Endothelial cell of umbilical vein (primary cell): Measurements from ENCODE around the gene SPSB3. TPM values are rescaled to one million over a fixed set of nuclear protein-coding genes. Genes with fewer than 3 reads are reported as not detected.

Experiments
- BruUV-seq: library from RNA; stranded (reverse); fragments of 400-500 nt; replicated peaks from 2 replicates; lab custom pipeline; 2021; lab: Mats Ljungman, UMichigan
- CTCF ChIA-PET: fragments of 300-600, 350-600 bp; sonication (Branson Sonifier 250); formaldehyde crosslinking; loops from one replicate; lab custom pipeline; 2021; ENCODE audit warnings: antibody characterized with exemption, inconsistent platforms; lab: Charles Lee
- POLR2A ChIA-PET: fragments of 300-600, 350-600 bp; sonication (Branson Sonifier 250); formaldehyde crosslinking; loops from one replicate; lab custom pipeline; 2021; ENCODE audit warnings: antibody characterized with exemption, inconsistent platforms; lab: Charles Lee
- DNase-seq: peaks from one replicate; pipeline ENCODE4 v3.0.0-alpha.2; 2011; ENCODE audit warnings: low read depth, low spot score
- FAIRE-seq: peaks from 2 replicates; lab custom pipeline; 2011; peaks lifted over from hg19 to GRCh38; lab: Jason Lieb, UNC
- H2AFZ ChIP-seq: 2 replicates; pipeline ENCODE4 v1.6.0; 2012; ENCODE audit warnings: low read depth, low read length, control low read depth, inconsistent platforms
- H3K27ac ChIP-seq: 2 replicates; pipeline ENCODE4 v1.5.1; 2011; ENCODE audit warnings: low read depth, mild to moderate bottlenecking, control low read depth, low read length, moderate library complexity; ENCODE audit not compliant: insufficient read depth
- H3K27me3 ChIP-seq, 2 experiments: 2 replicates each; pipeline versions ENCODE4 v1.6.0 to v1.6.1; 2011; ENCODE audit warnings: low read length in 2 of 2, mixed read lengths in 1 of 2; ENCODE audit not compliant: control insufficient read depth in 2 of 2, insufficient read depth in 2 of 2
- H3K36me3 ChIP-seq, 2 experiments: 2 replicates in 1 of 2; 3 replicates in 1 of 2; pipeline ENCODE4 v1.5.1; 2011; ENCODE audit warnings: low read length in 2 of 2, mild to moderate bottlenecking in 1 of 2, moderate library complexity in 1 of 2; ENCODE audit not compliant: control insufficient read depth in 2 of 2, insufficient read depth in 2 of 2; ENCODE audit errors: extremely low read depth in 1 of 2
- H3K4me1 ChIP-seq: 3 replicates; pipeline ENCODE4 v1.5.1; 2011; ENCODE audit warnings: mild to moderate bottlenecking, low read length; ENCODE audit not compliant: control insufficient read depth, insufficient read depth; ENCODE audit errors: extremely low read depth
- H3K4me2 ChIP-seq: 2 replicates; pipeline ENCODE4 v1.6.1; 2011; ENCODE audit warnings: low read length, control low read depth, mixed read lengths; ENCODE audit not compliant: insufficient read depth
- H3K4me3 ChIP-seq, 3 experiments: fragments of 200-600 bp in 1 of 3; sonication (generic), shearing (Covaris generic) in 1 of 3; replicated peaks in 1 of 3; 2 replicates each; pipeline ENCODE4 v1.5.1; 2011 to 2016; ENCODE audit warnings: control low read depth in 3 of 3, low read length in 3 of 3, mild to moderate bottlenecking in 2 of 3, inconsistent platforms in 1 of 3, low read depth in 1 of 3, moderate library complexity in 1 of 3; ENCODE audit not compliant: insufficient read depth in 1 of 3
- H3K79me2 ChIP-seq: 2 replicates; pipeline ENCODE4 v1.6.0; 2012; ENCODE audit warnings: low read length, inconsistent platforms; ENCODE audit not compliant: control insufficient read depth, insufficient read depth
- H3K9ac ChIP-seq: replicated peaks from 2 replicates; pipeline ENCODE3; 2011; ENCODE audit warnings: low read length, control low read depth; ENCODE audit not compliant: insufficient read depth; ENCODE audit errors: extremely low read depth
- H3K9me1 ChIP-seq: replicated peaks from 3 replicates; pipeline ENCODE4 v1.6.0; 2011; ENCODE audit warnings: mild to moderate bottlenecking, low read length; ENCODE audit not compliant: control insufficient read depth, insufficient read depth; ENCODE audit errors: extremely low read depth
- H3K9me3 ChIP-seq: replicated peaks from 2 replicates; pipeline ENCODE4 v1.5.1; 2012; ENCODE audit warnings: low read length, inconsistent platforms; ENCODE audit not compliant: control insufficient read depth, insufficient read depth
- H4K20me1 ChIP-seq: replicated peaks from 2 replicates; pipeline ENCODE3; 2011; ENCODE audit warnings: mild to moderate bottlenecking, low read length; ENCODE audit not compliant: control insufficient read depth, insufficient read depth; ENCODE audit errors: extremely low read depth
- EZH2 ChIP-seq: IDR thresholded peaks from 2 replicates; pipeline ENCODE4 v1.6.1; 2012; ENCODE audit warnings: borderline replicate concordance, low read depth, mild to moderate bottlenecking, moderate library complexity, low read length, inconsistent platforms; ENCODE audit not compliant: severe bottlenecking
- FOS ChIP-seq: IDR thresholded peaks from 2 replicates; pipeline ENCODE4 v1.6.1; 2011; ENCODE audit warnings: mild to moderate bottlenecking, low read length, moderate library complexity, borderline replicate concordance; ENCODE audit not compliant: insufficient read depth
- GATA2 ChIP-seq: IDR thresholded peaks from 2 replicates; pipeline ENCODE4 v1.7.0; 2011; ENCODE audit warnings: low read depth, mild to moderate bottlenecking, moderate library complexity, mixed read lengths, low read length; ENCODE audit not compliant: insufficient read length, insufficient read depth
- JUN ChIP-seq: IDR thresholded peaks from 2 replicates; pipeline ENCODE4 v1.6.1; 2011; ENCODE audit warnings: borderline replicate concordance, low read depth; ENCODE audit not compliant: insufficient read length, insufficient read depth
- MYC ChIP-seq: IDR thresholded peaks from one replicate; pipeline ENCODE4 v1.6.1; 2011; ENCODE audit warnings: mild to moderate bottlenecking, low read depth, low read length
- POLR2A ChIP-seq: IDR thresholded peaks from 2 replicates; pipeline ENCODE4 v1.6.1; 2012; ENCODE audit warnings: low read depth, mild to moderate bottlenecking, control low read depth, low read length
- POLR2AphosphoS5 ChIP-seq: IDR thresholded peaks from 2 replicates; pipeline ENCODE4 v1.6.1; 2012; ENCODE audit warnings: low read depth, mild to moderate bottlenecking, control low read depth, low read length, moderate library complexity; ENCODE audit not compliant: insufficient read depth
- dilution Hi-C: fragments of 300-500 bp; cut with MboI; formaldehyde crosslinking; loops from one replicate; pipeline ENCODE4 v1.15.0; 2019; ENCODE audit warnings: low sequenced_read_pairs; ENCODE audit not compliant: extremely low pct_ligation_motif_present
- intact Hi-C: fragments of 100-400 bp; cut with micrococcal nuclease; formaldehyde crosslinking; loops from one replicate; pipeline ENCODE4 v1.10.0; 2022
- polyA plus RNA-seq, 4 experiments: library from polyadenylated mRNA; depleted of rRNA in 3 of 4; stranded (reverse) in 3 of 4; unstranded in 1 of 4; fragments of >200 nt; gene quantifications; 2 replicates each; pipeline versions ENCODE4 v1.2.1 to v1.2.3, GENCODE V29; 2011 to 2012; ENCODE audit warnings: missing spikeins in 1 of 4
- total RNA-seq: library from RNA; stranded (reverse); gene quantifications from 2 replicates; pipeline ENCODE4 v1.2.3, GENCODE V29; 2021
- TF ChIP-seq, protein P1 (sequence below), 2 donors: IDR thresholded peaks; 1 replicate in 1 of 2; 2 replicates in 1 of 2; pipeline ENCODE4 v1.5.1; 2011; ENCODE audit warnings: low read length in 2 of 2, mild to moderate bottlenecking in 2 of 2, moderate library complexity in 2 of 2, control low read depth in 1 of 2, inconsistent platforms in 1 of 2, low read depth in 1 of 2; ENCODE audit not compliant: insufficient read depth in 1 of 2; ENCODE audit errors: extremely low read depth in 1 of 2
- TF ChIP-seq, protein P2 (sequence below): IDR thresholded peaks from 2 replicates; pipeline ENCODE4 v1.6.1; 2011; ENCODE audit not compliant: insufficient read depth, insufficient read length

SPSB3 gene
- total and polyA plus RNA-seq, 2 donors (not counting 3 experiments of a cell fraction or from before 2014, with no cell fraction given): 39.0 to 86.2 TPM

DNA sequence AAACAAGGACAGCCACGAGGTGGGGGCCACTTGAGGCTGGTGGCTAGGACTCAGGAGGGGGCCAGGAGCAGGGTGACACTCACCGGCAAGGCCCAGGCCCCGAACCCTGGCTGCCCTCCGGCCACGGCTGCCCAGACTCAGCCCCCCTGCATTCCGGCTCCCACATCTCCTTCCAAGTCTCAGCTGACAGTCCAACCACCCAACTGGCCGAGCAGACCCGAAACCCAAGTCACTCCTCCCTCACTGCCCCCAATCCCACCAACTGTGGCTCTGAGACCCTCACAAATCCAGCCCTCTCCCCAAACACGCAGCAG is 34.9 kb upstream of the SPSB3 start:
- intact Hi-C loops: no loop called here

More for the DNA sequence above, 34.9 kb upstream of the SPSB3 start:
- Histone ChIP-seq H3K27me3 (no peaks in the 10 kb centered on the region), H3K27ac (no peak overlapping the region), H3K9me3 (no peaks in the 10 kb centered on the region), H2AFZ (no peak overlapping the region), H3K4me2 (no peak overlapping the region), H4K20me1 (no peaks in the 10 kb centered on the region), H3K4me3 (no peak overlapping the region), H3K36me3 (peaks cover 0 to 36% of the 10 kb centered on the region in 2 experiments), H3K9ac (no peak overlapping the region), H3K9me1 (no peaks in the 10 kb centered on the region), H3K79me2 (no peaks in the 10 kb centered on the region), H3K4me1 (no peaks in the 10 kb centered on the region)
- TF ChIP-seq POLR2AphosphoS5: no peak
- TF ChIP-seq POLR2A: no peak
- no peak for TF ChIP-seq JUN
- no peak for TF ChIP-seq EZH2
- TF ChIP-seq FOS: no peak
- TF ChIP-seq, protein P1, sequence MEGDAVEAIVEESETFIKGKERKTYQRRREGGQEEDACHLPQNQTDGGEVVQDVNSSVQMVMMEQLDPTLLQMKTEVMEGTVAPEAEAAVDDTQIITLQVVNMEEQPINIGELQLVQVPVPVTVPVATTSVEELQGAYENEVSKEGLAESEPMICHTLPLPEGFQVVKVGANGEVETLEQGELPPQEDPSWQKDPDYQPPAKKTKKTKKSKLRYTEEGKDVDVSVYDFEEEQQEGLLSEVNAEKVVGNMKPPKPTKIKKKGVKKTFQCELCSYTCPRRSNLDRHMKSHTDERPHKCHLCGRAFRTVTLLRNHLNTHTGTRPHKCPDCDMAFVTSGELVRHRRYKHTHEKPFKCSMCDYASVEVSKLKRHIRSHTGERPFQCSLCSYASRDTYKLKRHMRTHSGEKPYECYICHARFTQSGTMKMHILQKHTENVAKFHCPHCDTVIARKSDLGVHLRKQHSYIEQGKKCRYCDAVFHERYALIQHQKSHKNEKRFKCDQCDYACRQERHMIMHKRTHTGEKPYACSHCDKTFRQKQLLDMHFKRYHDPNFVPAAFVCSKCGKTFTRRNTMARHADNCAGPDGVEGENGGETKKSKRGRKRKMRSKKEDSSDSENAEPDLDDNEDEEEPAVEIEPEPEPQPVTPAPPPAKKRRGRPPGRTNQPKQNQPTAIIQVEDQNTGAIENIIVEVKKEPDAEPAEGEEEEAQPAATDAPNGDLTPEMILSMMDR (IDR thresholded peaks at IDR 0.05; ENCODE audit: extremely low read depth in 1 of 2, insufficient read depth in 1 of 2, low read depth in 1 of 2, low read length in 2 of 2): no peak
- TF ChIP-seq, protein P2, sequence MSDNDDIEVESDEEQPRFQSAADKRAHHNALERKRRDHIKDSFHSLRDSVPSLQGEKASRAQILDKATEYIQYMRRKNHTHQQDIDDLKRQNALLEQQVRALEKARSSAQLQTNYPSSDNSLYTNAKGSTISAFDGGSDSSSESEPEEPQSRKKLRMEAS: no peak
- TF ChIP-seq MYC: no peak
- TF ChIP-seq GATA2: no peak
- FAIRE-seq: no peak
- ChIA-PET CTCF (no interaction called here), POLR2A (no interaction called here)
- no TSS peak for BruUV-seq
- no peak for DNase-seq
- dilution Hi-C loops: no loop called here
